Prostate gland (tissue), 2 donors: ENCODE data around the gene PICALM.

ENCODE experiments used
- CTCF ChIP-seq, 4 experiments: fragments of 200-600 bp in 2 of 4; fragments of 450-650 bp in 2 of 4; sonication (generic) in 2 of 4; IDR thresholded peaks; 1 replicate in 3 of 4; 2 replicates in 1 of 4; pipeline ENCODE4 v1.5.1; 2016 to 2019; ENCODE audit warnings: antibody characterized with exemption in 4 of 4, mild to moderate bottlenecking in 2 of 4, moderate library complexity in 2 of 4
- POLR2A ChIP-seq: fragments of 450-650 bp; IDR thresholded peaks from one replicate; pipeline ENCODE4 v1.6.1; 2016; ENCODE audit warnings: antibody characterized with exemption, mild to moderate bottlenecking

GRCh38 chr11:86034710-86035109, 34.2 kb downstream of the PICALM start:
- TF ChIP-seq CTCF (IDR thresholded peaks at IDR 0.05) = no peak
- TF ChIP-seq POLR2A = no peak
